GM19025 (cell line): ENCODE measurements around the gene PNLDC1.
"Not testable (repeated sequence)": the region's sequence is repeated elsewhere in the genome, so short reads cannot be mapped to it uniquely, and the experiment has no call there.

Experiments used
- ATAC-seq: cut with Tn5 transposase; IDR thresholded peaks from one replicate; pipeline ENCODE4 v1.9.1; 2021; ENCODE audit warnings: mild to moderate bottlenecking, low read depth, moderate library complexity; ENCODE audit not compliant: unreplicated experiment

The PNLDC1 gene

DNA sequence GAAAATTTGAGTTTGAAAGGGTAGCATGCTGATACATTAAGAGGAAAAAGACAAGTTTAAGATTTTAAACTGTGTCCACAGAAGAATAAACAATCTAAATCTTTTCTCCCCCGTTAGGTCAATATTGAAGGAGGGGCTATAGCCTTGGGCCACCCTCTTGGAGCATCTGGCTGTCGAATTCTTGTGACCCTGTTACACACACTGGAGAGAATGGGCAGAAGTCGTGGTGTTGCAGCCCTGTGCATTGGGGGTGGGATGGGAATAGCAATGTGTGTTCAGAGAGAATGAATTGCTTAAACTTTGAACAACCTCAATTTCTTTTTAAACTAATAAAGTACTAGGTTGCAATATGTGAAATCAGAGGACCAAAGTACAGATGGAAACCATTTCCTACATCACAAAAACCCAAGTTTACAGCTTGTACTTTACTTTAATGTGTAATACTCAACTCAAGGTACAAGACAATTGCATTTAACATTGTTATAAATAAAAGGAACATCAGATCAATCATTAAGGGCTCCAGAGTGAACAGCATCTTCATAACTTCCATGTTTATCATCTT, 21.5 kb upstream of the PNLDC1 start:
- no peak for ATAC-seq

DNA sequence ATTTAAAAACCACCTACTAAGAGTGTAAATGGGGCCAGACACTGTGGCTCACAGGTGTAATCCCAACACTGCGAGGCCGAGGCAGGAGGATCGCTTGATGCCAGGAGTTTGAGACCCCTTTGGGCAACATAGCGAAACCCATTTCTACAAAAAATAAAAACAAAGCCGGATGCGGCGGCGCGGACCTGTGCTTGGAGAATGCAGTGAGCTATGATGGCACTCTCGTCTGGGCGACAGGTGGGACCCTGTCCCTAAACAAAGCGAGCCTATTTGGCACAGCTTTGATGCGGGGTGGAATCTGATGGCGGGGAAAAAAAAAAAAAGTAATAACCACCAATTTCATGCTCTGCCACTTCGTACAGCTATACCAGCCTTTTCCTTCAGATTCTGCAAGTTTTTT, 11.8 kb upstream of the PNLDC1 start:
- ATAC-seq, result no peak

DNA sequence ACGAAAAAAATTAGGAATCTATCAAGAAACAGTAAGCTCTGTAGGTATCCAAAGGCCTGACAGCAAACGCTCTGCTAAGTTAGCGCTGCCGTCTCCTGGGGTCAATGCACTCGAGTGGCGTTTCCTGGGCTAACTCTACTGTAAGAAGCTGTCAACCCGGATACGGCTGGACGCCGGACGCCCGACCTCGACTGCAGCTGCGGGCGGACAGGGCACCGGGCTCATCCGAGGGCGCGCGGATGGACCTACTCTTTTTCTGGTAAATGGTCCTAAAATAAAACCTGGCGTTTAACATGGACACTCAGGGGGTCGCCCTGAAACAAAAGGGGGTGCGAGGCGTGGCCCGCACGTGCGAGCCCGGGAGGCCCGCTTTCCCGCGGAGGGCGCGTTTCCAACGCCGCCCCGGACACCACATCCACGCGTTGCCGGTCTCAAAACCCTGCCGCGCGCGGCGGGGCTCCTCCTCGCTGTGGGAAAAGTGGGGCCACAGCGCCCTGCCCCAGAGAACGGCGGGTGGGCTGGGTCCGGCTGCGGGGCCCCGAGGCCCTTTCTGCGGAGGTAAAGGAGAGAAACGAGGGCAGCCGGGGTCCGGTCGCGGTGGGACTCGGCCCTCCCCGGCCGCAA, 11.2 kb upstream of the PNLDC1 start:
- peak; percentile 0 for ATAC-seq

DNA sequence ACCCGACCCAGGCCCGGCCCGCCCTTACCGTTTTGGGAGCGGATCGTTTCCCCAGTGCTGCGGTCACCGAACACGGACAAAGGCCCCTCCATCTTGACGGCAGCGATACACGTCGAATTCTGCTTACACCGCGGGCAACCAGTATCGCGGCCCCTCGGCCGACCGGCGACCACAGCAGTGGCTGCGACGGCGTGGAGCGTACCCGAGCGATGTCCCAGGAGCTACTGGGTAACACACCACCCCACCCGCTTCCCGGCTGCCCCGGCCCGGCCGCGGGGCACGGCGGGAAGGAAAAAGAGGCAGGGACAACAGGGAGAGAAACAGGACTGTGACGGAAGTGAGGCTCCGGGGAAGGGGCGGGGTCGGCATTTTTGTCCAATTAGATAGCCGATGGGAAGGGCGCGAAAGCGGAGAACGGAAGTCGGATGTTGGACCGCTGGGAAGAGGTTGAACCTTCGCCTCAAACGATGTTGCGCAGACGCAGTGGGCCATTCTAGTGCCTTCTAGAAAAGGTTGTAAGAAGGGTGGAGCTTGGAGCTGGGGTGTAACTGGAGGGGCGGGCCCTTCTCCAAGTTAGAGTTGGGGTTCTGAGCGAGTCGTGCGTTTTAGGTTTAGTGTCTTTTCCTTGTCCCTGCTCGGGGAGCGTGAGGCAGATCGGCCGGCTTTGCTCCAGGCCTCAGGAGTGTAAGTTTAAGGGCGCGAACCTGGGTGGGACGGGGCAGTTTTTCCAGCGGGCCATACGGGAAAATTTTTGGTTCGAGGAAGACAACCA, 10.5 kb upstream of the PNLDC1 start, which contains the start of gene TCP1:
TSS of gene TCP1 (minus strand) at position 226 of the 772 bp plus-strand sequence. CDS start at position 92, 134 bp downstream.
- ATAC-seq, result peak; percentile 64

GRCh38 chr6:159790149-159790955, 9.7 kb upstream of the PNLDC1 start, which contains the start of gene MRPL18:
TSS of gene MRPL18 (plus strand) at chr6:159790467. CDS start at chr6:159790588, 121 bp downstream.
- ATAC-seq, result peak; percentile 81

DNA sequence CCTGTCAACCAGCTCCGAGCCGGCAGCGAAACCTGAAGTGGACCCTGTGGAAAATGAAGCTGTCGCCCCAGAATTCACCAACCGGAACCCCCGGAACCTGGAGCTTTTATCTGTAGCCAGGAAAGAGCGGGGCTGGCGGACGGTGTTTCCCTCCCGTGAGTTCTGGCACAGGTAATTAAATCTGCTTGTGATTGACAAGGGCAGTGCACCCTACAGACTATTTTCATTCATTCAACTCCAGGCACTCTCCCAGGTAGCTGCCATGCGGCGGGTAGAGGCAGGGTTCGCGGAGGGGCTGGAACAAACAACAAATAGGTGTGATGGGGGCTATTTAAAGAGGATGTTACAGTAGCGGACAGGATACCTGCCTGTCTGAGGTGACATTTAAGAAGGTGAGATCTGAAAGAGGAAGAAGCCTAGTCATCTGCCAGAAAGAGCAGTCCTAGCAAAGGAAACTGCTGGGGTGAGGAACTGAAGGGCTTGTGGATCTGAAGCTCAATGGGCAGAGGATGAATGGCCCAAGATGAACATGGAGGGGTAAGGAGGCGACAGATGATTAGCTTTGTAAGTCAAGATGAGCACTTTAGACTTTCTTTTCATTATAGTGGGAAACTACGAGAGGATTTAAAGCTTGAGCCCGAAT, 9.0 kb upstream of the PNLDC1 start:
- ATAC-seq, result no peak

DNA sequence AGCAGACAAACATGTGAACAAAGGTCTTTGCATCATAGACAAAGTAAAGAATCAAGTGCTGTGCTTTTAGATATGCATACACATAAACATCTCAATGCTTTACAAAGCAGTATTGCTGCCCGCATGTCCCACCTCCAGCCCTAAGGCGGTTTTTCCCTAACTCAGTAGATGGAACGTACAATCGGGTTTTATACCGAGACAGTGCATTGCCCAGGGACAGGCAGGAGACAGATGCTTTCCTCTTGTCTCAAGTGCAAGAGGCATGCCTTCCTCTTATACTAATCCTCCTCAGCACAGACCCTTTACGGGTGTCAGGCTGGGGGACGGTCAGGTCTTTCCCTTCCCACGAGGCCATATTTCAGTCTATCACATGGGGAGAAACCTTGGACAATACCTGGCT, 5.1 kb upstream of the PNLDC1 start:
- ATAC-seq, result not testable (repeated sequence)

DNA sequence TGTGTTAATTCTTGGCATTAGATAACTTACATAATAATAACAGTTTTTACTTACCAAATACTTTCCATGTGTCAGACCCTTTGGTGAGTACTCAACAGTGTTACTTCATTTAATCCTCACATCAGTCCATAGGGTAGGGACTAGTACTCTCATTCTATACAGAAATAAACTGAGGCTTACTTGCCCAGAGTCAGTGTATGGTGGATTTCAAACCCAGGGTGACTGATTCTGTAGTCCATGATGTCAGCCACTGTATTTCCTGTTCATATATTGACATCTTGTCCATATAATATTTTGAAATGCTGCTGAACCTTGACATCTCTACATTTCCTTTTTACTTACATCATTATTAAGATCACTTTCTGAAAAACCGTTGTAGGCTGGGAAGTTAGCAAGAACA, 2.5 kb upstream of the PNLDC1 start:
- ATAC-seq, result no peak

GRCh38 chr6:159801935-159802334, 1.9 kb downstream of the PNLDC1 start:
- no peak for ATAC-seq

- ATAC-seq, result no peak
Observed at GRCh38 chr6:159804504-159804903, 4.4 kb downstream of the PNLDC1 start.

GRCh38 chr6:159805440-159806020, 5.5 kb downstream of the PNLDC1 start:
- no peak for ATAC-seq

DNA sequence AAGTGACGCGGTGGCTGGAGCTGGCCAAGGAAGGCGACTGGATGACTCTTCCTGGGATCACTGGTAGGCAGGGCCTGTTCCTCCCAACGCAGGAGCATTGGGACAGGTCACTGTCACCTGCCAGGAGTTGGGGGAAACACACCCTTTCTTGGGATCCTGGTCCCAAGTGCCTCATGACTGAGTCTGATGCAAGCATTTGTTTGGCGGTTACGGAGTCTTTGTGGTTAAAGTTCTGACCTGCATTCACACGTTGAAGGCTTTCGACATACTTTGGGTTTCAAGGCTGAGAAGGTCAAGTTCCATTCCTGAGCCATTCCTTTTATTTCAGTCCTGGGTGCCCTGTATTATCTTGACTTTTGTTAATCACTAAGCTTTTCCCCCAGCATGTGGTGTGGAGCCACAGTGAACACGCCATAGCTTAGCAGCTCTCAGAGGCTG, 6.0 kb downstream of the PNLDC1 start:
- no peak for ATAC-seq

GRCh38 chr6:159807150-159807858, 7.2 kb downstream of the PNLDC1 start:
- ATAC-seq, result no peak

DNA sequence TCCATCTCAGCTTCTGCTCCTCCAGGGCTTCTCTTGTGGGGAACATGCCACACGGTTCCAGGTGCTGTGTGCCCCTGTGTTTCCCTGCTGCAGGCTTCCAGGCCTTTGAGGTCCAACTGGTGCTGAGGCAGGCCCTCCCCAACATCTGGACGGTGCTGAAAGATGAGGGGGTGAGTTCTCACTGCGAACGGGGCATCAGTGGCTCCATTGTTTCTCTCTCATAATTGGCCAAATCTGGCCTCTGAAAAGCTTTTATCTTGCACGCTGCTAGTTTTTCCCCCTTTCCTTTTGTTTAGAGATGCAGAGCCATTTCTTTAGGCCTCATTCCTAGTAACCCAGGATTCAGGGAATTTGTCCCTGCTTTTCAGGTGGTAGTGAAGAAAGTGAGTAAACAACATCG, 8.6 kb downstream of the PNLDC1 start:
- no peak for ATAC-seq

DNA sequence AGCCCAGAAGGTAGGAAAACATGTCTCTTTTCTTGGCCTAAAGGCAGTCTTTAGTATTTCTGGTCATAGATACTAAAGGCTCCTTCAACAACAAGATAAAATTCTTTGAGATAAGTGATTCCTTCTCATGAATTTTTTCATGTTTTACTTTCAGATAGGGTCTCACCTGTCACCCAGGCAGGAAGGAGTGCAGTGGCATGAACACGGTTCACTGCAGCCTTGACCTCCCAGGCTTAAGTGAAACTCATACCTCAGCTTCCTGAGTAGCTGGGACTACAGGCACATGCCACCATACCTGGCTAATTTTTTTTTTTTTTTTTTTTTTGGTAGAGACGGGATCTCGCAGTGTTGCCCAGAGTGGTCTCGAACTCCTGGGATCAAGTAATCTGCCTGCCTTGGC, 9.1 kb downstream of the PNLDC1 start:
- no peak for ATAC-seq

DNA sequence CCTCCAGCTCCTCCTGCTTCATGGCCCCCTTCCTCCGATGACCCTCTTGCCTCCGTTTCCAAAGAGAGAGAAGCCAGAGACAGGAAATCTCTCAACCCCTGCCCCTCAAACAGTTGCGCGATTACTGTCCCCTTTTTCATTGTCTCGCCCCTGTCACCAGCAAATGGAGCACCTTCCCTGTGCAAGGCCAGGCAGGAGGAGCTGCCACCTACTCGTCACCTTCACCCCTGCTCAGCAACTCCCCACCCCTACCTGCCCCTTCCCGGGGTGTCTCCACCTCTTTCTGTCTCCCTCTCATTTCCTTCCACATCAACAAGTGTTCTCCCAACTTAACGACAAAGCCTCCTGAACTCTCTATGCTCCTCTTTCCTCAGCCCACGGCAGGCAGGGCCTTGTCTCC, 13.7 kb downstream of the PNLDC1 start:
- no peak for ATAC-seq

DNA sequence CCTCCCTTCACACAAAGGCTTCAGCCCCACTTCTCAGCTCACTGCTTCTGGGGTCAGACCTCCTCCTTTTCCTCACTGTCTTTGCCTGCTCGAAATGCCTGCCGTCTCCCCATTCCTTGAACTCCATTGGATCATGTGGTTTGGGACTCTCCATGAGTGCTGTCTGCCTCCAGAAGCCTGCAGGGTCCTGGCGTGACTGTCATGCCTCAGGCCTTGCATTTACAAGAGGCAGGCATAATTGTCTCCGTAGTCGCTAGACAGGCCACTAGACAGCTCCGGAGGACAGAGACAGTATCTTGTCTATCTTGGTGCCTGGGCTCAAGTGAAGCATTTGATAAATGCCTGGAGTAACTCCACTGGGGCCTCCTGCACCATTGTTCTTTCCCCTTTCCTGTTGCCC, 15.3 kb downstream of the PNLDC1 start:
- no peak for ATAC-seq

GRCh38 chr6:159816775-159817174, 16.7 kb downstream of the PNLDC1 start:
- not testable (repeated sequence) for ATAC-seq
